MM.1S (cell line): Measurements from ENCODE around the gene AFG1L.

Experiments
- EZH2 ChIP-seq: fragments of 300-600 bp; sonication (generic); optimal IDR thresholded peaks from 2 replicates; pipeline ENCODE3; 2017; ENCODE audit warnings: low read depth, mild to moderate bottlenecking, antibody characterized with exemption, low read length, mixed read lengths
- EZH2phosphoT487 ChIP-seq: fragments of 300-600 bp; sonication (generic); IDR thresholded peaks from 2 replicates; pipeline ENCODE4 v1.6.1; 2018; ENCODE audit warnings: antibody characterized with exemption, low read length
- TF ChIP-seq, protein P1 (sequence below): fragments of 300-600 bp; sonication (generic); IDR thresholded peaks from 2 replicates; pipeline ENCODE4 v1.5.1; 2016; ENCODE audit warnings: antibody characterized with exemption, low read length, mixed read lengths

DNA sequence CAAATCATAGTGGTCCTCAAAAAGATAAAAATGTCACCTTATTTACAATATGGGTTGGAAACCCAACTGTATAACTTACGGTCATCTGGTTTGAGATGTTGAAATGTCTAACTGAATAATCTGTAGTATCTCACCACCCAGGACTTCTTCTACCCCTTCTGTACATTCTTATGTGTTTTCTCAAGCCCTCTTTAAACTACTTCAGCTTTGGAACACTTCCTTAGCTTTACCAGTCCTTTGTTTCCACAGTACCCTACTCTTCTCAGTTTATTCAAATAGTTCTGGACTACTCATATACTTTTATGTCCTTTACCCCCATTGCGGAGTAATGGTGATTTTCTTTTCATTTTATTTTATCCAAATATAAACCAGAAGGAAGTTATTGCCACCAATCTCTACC lies 137.3 kb downstream of the AFG1L start:
- TF ChIP-seq, protein P1, sequence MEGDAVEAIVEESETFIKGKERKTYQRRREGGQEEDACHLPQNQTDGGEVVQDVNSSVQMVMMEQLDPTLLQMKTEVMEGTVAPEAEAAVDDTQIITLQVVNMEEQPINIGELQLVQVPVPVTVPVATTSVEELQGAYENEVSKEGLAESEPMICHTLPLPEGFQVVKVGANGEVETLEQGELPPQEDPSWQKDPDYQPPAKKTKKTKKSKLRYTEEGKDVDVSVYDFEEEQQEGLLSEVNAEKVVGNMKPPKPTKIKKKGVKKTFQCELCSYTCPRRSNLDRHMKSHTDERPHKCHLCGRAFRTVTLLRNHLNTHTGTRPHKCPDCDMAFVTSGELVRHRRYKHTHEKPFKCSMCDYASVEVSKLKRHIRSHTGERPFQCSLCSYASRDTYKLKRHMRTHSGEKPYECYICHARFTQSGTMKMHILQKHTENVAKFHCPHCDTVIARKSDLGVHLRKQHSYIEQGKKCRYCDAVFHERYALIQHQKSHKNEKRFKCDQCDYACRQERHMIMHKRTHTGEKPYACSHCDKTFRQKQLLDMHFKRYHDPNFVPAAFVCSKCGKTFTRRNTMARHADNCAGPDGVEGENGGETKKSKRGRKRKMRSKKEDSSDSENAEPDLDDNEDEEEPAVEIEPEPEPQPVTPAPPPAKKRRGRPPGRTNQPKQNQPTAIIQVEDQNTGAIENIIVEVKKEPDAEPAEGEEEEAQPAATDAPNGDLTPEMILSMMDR: no peak
- TF ChIP-seq EZH2 (no peak), EZH2phosphoT487 (no peak)
